ENCODE data around the gene INTS11.

The INTS11 gene

DNA sequence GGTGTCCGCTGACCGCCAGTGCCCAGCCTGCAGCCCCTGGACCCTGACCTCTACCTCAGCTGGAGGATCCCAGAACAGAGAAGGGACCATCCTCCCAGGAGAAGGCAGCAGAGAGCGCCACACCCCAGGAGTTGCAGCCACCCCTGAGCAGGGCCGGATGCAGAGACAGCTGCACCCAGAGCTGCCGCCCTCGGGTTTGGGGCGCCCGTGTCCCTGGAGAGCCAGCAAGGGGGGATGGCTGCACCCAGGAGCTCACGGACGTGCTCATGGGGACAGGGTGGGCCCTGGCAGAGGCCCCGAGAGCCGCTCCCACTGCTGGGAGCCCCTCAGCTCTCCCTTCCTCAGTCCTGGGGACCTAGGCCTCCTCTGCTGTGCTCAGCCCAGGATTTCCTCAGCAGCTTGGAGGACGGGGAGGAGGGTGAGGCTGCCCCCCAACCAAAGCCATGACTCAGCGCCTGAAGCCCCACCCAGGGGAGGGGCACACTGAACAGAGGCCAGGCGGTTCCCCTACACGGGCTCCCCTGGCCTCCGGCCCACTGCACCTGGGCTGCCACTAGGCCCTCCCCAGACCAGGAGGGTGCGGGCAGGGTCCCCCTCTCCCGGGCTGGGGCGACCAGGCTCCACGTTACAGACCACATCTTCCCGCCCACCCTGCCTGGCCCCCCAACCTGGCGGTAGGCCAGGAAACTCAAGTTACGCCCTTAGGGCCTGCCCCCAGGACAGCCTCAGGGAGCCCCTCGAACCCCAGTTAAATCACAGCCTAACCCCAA, 19.0 kb downstream of the INTS11 start:
- DNase-seq (ENCODE audit: low read depth) = peak; percentile 79
- TF ChIP-seq, protein P1, sequence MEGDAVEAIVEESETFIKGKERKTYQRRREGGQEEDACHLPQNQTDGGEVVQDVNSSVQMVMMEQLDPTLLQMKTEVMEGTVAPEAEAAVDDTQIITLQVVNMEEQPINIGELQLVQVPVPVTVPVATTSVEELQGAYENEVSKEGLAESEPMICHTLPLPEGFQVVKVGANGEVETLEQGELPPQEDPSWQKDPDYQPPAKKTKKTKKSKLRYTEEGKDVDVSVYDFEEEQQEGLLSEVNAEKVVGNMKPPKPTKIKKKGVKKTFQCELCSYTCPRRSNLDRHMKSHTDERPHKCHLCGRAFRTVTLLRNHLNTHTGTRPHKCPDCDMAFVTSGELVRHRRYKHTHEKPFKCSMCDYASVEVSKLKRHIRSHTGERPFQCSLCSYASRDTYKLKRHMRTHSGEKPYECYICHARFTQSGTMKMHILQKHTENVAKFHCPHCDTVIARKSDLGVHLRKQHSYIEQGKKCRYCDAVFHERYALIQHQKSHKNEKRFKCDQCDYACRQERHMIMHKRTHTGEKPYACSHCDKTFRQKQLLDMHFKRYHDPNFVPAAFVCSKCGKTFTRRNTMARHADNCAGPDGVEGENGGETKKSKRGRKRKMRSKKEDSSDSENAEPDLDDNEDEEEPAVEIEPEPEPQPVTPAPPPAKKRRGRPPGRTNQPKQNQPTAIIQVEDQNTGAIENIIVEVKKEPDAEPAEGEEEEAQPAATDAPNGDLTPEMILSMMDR (conservative IDR thresholded peaks at IDR 0.05; ENCODE audit: control insufficient read depth, insufficient read depth, low read depth, low read length) = peak; percentile 2
- H3K4me3 ChIP-seq (ENCODE audit: control insufficient read depth, low read depth, low read length) = peak overlapping the region; percentile 62

- DNase-seq (ENCODE audit: low read depth) = peak; percentile 77
- peak overlapping the region; percentile 62 for H3K4me3 ChIP-seq (ENCODE audit: control insufficient read depth, low read depth, low read length)
Observed at GRCh38 chr1:1304331-1305299, 19.8 kb downstream of the INTS11 start.

GRCh38 chr1:1303736-1304135, 20.7 kb downstream of the INTS11 start:
- no peak overlapping the region for H3K4me3 ChIP-seq (ENCODE audit: control insufficient read depth, low read depth, low read length)
- DNase-seq (ENCODE audit: low read depth) = no peak
- TF ChIP-seq, protein P1 (conservative IDR thresholded peaks at IDR 0.05; ENCODE audit: control insufficient read depth, insufficient read depth, low read depth, low read length) = no peak

More at GRCh38 chr1:1304331-1305299, 19.8 kb downstream of the INTS11 start:
- TF ChIP-seq, protein P1 (conservative IDR thresholded peaks at IDR 0.05; ENCODE audit: control insufficient read depth, insufficient read depth, low read depth, low read length) = no peak

DNA sequence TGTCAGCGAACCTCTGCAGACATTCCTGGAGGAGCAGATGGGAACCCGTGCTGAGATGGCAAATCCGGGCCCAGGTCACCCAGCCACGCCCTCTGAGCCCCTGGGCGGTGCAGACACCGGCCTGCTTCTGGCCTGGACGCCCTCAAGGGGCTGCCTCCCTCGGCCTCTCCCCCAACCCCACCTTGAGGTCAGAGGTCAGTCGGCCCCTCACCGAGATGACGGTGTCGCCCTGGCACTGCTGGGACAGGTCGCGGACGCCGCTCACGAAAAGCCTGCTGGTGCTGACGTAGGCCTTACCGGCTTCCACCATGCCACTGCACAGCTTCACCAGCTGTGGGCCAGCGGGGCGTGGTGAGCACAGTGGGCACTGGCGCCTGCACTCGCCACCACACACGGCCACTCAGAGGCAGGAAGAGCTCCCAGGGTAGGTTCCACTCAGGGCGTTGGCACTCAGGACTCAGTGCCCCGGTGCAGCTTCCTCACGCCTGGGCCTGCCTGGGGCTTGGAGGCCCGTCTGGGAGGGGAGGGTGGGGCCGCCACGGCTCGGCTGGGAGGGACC, 21.4 kb downstream of the INTS11 start:
- no peak overlapping the region for H3K4me3 ChIP-seq (ENCODE audit: control insufficient read depth, low read depth, low read length)
- TF ChIP-seq, protein P1 (conservative IDR thresholded peaks at IDR 0.05; ENCODE audit: control insufficient read depth, insufficient read depth, low read depth, low read length) = no peak
- no peak for DNase-seq (ENCODE audit: low read depth)

GRCh38 chr1:1302006-1302430, 22.4 kb downstream of the INTS11 start:
- TF ChIP-seq, protein P1 (conservative IDR thresholded peaks at IDR 0.05; ENCODE audit: control insufficient read depth, insufficient read depth, low read depth, low read length) = peak; percentile 37
- H3K4me3 ChIP-seq (ENCODE audit: control insufficient read depth, low read depth, low read length) = no peak overlapping the region
- DNase-seq (ENCODE audit: low read depth) = no peak

- no peak overlapping the region for H3K4me3 ChIP-seq (ENCODE audit: control insufficient read depth, low read depth, low read length)
- no peak for DNase-seq (ENCODE audit: low read depth)
- TF ChIP-seq, protein P1 (conservative IDR thresholded peaks at IDR 0.05; ENCODE audit: control insufficient read depth, insufficient read depth, low read depth, low read length) = no peak
Observed at GRCh38 chr1:1300352-1300739, 24.1 kb downstream of the INTS11 start.

Data from fibroblast of mammary gland (primary cell).